Left renal cortex interstitium (tissue), 4 donors: ENCODE data around the gene IL4R. TPM values are rescaled to one million over a fixed set of nuclear protein-coding genes. Genes with fewer than 3 reads are reported as not detected.
"Not testable (repeated sequence)": the region's sequence is repeated elsewhere in the genome, so short reads cannot be mapped to it uniquely, and the experiment has no call there.

Experiments used
- DNase-seq, 4 donors: peaks; one replicate each; pipeline ENCODE4 v3.0.0-alpha.2; 2013; ENCODE audit warnings: low read depth in 4 of 4, low spot score in 2 of 4, missing footprints in 1 of 4
- polyA plus RNA-seq, 4 donors: library from polyadenylated mRNA; unstranded; fragments of 120-200 nt; gene quantifications; one replicate each; pipeline ENCODE4 v1.2.1, GENCODE V29; 2013; ENCODE audit not compliant: insufficient read length in 4 of 4

The IL4R gene
- polyA plus RNA-seq, 4 donors, result 14.2 to 22.9 (median 19.1) TPM

GRCh38 chr16:27327586-27327915, 13.8 kb downstream of the IL4R start:
- no peak for DNase-seq

- DNase-seq, result no peak
These were observed 15.2 kb downstream of the IL4R start for GRCh38 chr16:27328937-27329336.

GRCh38 chr16:27329376-27330079, 15.8 kb downstream of the IL4R start:
- DNase-seq, result not testable (repeated sequence)

GRCh38 chr16:27330542-27330941, 16.8 kb downstream of the IL4R start:
- DNase-seq, result no peak

GRCh38 chr16:27332105-27332504, 18.3 kb downstream of the IL4R start:
- DNase-seq, result no peak

GRCh38 chr16:27333104-27333503, 19.3 kb downstream of the IL4R start:
- DNase-seq, result no peak

- DNase-seq, result no peak
These were observed 19.8 kb downstream of the IL4R start for GRCh38 chr16:27333549-27333948.

GRCh38 chr16:27334192-27334764, 20.5 kb downstream of the IL4R start:
- no peak for DNase-seq

GRCh38 chr16:27334838-27335237, 21.1 kb downstream of the IL4R start:
- no peak for DNase-seq

GRCh38 chr16:27335349-27336053, 21.7 kb downstream of the IL4R start:
- DNase-seq, result no peak

- DNase-seq, result no peak
These were observed 23.2 kb downstream of the IL4R start for GRCh38 chr16:27337024-27337423.

GRCh38 chr16:27339180-27339579, 25.4 kb downstream of the IL4R start:
- DNase-seq, result no peak

GRCh38 chr16:27340654-27341053, 26.9 kb downstream of the IL4R start:
- DNase-seq, result no peak

- no peak for DNase-seq
These were observed 27.8 kb downstream of the IL4R start for GRCh38 chr16:27341549-27341948.

GRCh38 chr16:27341971-27342370, 28.2 kb downstream of the IL4R start:
- no peak for DNase-seq

- DNase-seq, result no peak
These were observed 30.9 kb downstream of the IL4R start for GRCh38 chr16:27344721-27345120.

- no peak for DNase-seq
These were observed 31.4 kb downstream of the IL4R start for GRCh38 chr16:27345201-27345600.

GRCh38 chr16:27346819-27347218, 33.0 kb downstream of the IL4R start:
- DNase-seq, result no peak

GRCh38 chr16:27347930-27348685, 34.3 kb downstream of the IL4R start:
- no peak for DNase-seq

GRCh38 chr16:27349276-27349675, 35.5 kb downstream of the IL4R start:
- DNase-seq, result no peak

GRCh38 chr16:27350006-27350405, 36.2 kb downstream of the IL4R start:
- DNase-seq, result no peak
